Fibroblast of lung (primary cell): ENCODE measurements around the gene PLA2G2F.

Experiments used
- EZH2 ChIP-seq: IDR thresholded peaks from 2 replicates; pipeline ENCODE4 v1.5.1; 2012; ENCODE audit warnings: low read length, control low read depth, mild to moderate bottlenecking; ENCODE audit errors: missing control alignments
- TF ChIP-seq, protein P1 (sequence below), 2 donors: IDR thresholded peaks in 1 of 2; conservative IDR thresholded peaks in 1 of 2; 1 replicate in 1 of 2; 2 replicates in 1 of 2; pipeline ENCODE4 v1.5.1; 2011 to 2012; ENCODE audit warnings: low read length in 2 of 2, control low read depth in 1 of 2, inconsistent platforms in 1 of 2, low read depth in 1 of 2, mild to moderate bottlenecking in 1 of 2

DNA sequence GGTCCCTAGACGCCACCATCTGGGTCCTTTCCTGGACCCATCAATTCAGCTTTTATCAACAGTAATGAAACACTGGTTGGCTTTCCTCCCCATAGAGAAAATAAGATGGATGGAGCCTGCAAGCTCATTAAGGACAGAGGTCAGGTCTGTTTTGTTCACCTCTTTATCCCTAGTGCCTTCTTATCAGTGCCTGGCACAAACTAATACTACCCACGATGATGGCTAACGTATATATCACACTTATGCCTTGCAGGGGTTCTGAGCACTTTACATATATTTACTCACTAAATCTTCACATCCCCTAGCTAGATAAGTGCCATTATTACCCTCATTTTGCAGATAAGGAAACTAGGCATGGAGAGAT is 41.7 kb downstream of the PLA2G2F start:
- TF ChIP-seq, protein P1, sequence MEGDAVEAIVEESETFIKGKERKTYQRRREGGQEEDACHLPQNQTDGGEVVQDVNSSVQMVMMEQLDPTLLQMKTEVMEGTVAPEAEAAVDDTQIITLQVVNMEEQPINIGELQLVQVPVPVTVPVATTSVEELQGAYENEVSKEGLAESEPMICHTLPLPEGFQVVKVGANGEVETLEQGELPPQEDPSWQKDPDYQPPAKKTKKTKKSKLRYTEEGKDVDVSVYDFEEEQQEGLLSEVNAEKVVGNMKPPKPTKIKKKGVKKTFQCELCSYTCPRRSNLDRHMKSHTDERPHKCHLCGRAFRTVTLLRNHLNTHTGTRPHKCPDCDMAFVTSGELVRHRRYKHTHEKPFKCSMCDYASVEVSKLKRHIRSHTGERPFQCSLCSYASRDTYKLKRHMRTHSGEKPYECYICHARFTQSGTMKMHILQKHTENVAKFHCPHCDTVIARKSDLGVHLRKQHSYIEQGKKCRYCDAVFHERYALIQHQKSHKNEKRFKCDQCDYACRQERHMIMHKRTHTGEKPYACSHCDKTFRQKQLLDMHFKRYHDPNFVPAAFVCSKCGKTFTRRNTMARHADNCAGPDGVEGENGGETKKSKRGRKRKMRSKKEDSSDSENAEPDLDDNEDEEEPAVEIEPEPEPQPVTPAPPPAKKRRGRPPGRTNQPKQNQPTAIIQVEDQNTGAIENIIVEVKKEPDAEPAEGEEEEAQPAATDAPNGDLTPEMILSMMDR (conservative IDR thresholded peaks at IDR 0.05 in 1 of 2, IDR thresholded peaks at IDR 0.05 in 1 of 2; ENCODE audit: low read depth in 1 of 2, low read length in 2 of 2) = no peak
- no peak for TF ChIP-seq EZH2
